ENCODE data around the gene FAF1.
"Not testable (repeated sequence)": the region's sequence is repeated elsewhere in the genome, so short reads cannot be mapped to it uniquely, and the experiment has no call there.

The FAF1 gene

DNA sequence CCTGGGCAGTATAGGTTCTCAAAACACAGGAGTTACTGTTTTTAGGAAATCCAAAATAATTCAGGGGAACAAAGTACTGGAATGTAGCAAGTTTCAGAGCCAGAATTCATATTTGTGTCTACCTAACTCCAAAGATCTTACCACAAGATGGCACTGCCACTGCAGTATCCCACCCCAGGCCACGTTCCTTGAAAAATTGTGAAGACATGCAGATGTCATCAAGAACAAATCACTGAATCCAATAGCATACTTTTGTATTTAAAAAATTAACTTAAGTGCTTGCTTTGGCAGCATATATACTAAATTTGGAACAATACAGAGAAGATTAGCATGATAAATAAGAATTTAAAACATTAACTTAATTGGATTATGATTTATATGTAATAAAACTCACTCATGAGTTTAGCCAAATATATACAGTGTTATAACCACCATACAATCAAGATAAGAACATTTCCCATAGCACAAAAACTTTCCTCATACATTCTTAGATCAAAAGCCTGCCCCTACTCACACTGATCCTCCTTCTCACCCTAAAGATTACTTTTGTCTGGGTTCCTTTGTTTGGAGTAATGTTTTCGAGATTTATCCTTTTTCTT lies 209.9 kb downstream of the FAF1 start:
- DNase-seq: peak; percentile 36

DNA sequence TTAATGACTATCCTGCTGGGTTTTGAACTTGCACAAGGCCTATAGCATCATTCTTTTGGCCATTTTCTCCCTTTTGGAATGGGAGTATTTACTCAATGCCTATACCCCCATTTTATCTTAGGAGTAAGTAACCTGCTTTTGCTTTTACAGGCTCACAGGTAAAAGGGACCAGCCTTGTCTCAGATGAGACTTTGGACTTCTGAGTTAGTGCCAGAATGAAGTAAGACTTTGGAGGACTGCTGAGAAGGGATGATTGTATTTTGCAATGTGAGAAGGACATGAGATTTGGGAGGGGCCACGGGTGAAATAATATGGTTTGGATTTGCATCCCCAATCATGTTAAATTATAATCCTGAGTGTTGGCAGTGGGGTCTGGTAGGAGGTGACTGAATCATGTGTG lies 212.7 kb downstream of the FAF1 start:
- DNase-seq: no peak

DNA sequence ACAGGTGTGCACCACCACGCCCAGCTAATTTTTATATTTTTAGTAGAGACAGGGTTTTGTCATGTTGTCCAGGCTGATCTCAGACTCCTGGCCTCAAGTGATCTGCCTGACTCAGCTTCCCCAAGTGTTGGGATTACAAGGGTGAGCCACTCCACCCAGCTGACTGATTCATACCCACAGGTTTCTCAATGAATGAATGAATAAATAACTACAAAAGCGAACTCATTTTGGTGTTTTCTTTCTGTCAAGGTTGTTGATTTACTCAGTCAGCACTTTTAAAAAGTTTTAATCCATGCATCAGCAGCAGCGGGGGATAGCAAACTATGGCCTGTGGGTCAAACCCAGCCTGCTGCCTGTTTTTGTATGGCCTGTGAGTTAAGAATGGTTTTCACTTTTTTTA lies 217.5 kb downstream of the FAF1 start:
- DNase-seq: peak; percentile 17

DNA sequence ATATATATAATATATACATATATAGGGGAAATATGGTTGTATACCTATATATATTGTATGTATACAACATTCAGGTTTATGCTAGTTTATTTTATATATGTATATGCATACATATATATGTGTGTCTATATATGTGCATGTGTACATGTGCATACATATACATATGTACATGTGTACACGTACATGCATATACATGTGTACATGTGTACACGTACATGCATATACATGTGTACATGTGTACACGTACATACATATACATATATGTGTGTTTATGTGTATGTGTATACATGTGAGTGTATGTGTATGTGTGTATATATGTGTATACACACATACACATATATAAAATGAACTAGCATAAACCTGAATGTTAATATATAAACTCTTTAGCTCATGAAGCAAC lies 220.9 kb downstream of the FAF1 start:
- DNase-seq: no peak

DNA sequence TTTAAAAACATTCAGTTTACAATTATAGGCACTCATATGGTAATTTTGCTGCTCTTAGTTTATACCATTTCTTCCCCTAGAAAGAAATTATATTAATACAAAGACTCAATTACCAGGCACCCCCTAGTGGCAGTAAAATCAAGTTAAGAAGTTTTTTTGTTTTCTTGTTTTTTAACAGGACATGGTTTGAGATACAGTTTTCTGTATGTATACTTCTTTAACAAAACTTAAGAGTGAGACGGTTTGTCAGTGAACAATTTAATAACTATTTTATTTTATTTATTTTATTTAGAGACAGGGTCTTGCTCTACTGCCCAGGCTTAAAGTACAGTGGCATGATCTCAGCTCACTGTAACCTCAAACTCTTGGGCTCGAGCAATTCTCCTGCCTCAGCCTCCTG lies 224.6 kb downstream of the FAF1 start:
- peak; percentile 32 for DNase-seq

DNA sequence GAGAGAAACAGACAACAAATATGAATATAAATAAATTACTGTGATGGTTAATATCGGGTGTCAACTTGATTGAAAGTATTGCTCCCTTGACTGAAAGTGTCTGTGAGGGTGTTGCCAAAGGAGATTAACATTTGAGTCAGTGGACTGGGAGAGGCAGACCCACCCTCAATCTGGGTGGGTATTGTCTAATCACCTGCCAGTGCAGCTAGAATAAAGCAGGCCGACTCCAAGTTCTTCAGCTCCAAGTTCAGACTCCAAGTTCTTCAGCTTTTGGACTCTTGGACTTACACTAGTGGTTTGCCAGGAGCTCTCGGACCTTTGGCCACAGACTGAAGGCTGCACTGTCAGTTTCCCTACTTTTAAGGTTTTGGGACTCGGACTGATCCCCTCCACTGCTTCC lies 232.5 kb downstream of the FAF1 start:
- not testable (repeated sequence) for DNase-seq

DNA sequence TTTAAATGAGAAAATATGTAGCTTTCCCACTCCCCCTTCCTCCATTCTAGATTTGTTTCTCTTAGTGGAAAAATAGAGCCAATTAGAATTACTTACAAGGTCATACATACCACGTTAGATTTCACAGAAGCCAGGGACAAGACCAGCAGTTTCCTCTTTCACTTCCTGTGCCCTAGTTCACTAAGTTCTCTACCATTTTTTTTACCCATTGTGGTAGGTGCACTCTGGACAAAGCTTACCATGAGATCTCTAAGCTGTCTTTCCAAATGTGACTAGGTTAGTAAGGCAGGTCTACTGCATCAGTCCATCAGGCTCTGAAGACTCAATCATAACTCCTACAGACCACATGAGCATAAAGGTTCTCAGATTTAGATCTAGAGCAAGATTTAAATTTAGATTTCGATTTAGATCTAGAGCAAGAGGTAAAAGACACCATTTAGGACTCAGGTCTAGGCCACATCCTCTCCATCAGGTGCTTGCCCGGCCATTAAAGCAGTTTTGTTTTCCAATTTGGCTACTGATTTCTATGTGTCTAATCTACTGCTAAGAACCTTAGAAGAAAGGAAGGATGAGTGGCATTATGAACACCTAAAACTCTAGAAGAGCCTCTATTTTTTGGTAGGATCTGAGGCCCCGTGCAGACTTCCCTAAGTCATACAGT lies 235.3 kb downstream of the FAF1 start:
- DNase-seq: no peak

DNA sequence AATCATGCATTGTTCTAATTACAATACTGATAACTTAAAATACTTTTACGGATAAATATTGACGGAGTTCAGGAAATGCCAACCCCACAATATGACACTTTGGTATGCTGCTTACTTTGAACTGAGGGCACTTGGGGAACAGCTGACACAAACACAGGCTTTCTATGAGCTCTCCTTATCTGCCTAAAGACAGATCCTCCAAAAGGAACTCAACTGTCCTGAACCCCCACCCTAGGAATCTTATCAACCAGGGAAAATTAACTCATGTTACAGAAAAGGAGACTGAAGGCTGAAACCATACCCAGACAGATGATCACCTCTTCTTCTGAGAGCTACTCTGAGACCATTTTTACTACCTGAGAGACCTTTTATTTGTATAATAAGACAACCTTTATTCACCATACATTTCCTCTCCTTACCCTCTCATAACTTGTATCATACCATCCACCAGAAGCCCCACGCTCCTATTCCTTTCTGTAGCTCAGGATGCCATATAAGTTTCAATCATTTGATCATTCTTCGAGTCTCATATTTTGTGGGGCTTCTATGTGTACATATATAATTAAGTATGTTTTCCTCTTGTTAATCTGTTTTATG lies 239.5 kb downstream of the FAF1 start:
- no peak for DNase-seq

DNA sequence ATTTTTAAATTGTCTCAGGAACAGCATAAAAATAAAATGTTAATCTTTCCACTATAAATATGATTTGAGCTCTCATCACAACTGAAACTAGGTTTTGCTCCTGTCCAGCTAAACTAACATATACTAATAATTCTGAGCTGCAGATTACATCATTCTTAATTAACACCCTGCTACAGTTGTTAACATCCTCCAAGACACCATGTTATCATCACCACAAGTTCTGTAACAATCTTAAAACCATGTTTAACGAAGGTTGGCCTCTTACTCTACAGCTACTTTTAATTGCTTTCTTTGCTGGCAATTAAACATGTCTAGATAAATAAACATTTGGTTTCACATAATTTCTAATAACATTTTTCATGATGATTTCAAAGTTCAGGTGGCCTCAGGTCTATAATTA lies 240.9 kb downstream of the FAF1 start:
- no peak for DNase-seq

DNA sequence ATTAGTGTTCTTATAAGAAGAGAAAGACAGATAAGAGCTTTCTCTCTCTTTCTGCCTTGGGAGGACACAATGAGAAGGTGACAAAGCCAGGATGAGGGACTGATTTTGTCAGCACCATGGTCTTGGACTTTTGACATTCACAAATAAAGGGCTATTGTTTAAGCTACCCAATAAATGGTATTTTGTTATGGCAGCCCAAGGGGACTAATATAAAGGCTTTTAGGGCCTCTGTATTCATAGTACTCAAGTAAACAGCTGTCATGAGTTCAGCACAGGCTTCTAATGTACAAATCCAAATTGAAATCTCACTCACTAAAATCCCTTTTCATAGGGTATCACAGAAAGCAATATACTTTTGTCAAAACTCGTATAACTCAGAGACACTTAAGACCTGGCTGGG lies 242.7 kb downstream of the FAF1 start:
- DNase-seq: no peak

DNA sequence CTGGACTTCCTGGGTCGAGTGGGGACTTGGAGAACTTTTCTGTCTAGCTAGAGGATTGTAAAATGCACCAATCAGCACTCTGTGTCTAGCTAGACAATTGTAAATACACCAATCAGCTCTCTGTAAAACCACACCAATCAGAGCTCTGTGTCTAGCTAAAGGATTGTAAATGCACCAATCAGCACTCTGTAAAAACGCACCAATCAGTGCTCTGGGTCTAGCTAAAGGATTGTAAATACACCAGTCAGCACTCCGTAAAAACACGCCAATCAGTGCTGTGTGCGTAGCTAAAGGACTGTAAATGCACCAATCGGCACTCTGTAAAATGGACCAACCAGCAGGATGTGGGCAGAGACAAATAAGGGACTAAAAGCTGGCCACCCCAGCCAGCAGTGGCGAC lies 243.6 kb downstream of the FAF1 start:
- not testable (repeated sequence) for DNase-seq

DNA sequence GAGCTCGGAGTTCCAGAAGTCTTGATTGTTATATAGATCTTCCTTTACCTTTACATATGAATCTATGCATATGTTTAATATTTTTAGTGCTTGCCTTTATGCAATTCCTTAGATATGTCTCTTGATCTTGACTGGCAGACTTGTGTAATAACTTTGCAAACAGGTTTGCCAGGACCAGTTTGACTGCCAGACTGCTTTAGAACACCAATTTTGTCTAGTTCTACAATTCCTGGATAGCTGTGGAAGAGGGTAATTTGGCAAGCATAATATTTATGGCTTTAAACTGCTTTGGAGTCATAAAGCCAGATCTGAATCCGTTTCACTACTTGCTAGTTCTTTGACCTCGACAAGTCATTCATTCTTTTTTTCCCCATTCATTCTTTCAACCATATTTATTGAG lies 250.0 kb downstream of the FAF1 start:
- no peak for DNase-seq

DNA sequence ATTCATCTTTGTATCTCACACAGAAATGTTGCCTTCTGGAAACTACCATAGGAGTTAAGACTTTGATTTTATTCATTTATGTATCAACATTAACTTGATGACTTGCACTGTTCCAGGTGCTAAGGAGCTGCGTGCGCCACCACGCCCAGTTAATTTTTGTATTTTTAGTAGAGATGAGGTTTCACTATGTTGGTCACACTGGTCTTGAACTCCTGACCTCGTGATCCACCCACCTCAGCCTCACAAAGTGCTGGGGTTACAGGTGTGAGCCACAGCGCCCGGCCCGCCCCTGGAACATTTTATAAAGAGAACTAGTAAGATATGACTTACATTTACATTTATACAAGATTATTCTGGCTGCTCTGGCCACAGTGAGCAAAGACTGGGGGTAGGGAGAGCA lies 252.2 kb downstream of the FAF1 start:
- no peak for DNase-seq

DNA sequence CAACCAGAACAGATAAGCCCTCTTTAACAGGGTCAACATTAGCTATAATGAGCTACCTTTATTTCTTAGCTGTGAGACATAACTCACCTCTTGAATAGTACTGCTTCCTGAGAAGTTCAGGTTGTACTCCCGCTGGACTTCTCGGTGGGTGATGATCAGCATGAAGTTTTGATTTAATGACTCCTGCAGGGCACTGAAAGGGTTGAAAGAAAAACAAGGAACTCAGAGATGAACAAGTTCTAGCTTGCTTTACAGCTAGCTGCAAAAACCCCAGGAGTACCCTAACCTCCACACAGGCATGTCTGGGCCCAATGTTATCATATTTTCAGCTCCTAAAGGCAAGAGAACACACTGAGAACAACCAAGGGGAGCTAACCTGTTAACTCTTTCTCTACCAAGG lies 254.4 kb downstream of the FAF1 start:
- no peak for DNase-seq

DNA sequence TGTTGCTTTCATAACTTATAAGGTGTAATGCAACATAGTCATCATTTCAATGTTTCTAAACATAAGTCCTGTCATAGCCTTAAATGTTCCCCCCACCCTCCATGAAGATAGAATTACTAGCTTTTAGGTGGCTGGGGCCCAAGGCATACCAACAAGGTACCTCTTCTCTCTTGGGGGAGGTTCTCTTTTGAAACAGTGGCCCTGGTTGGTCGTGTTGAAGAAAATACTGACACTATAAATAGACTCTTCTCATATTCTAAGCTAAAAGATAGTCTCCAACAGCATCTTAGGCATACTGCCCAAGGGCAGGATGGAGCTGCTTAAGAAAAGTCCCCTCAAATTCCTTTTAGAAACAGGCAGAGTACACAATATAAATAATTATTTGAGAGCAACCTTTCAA lies 255.0 kb downstream of the FAF1 start:
- no peak for DNase-seq

DNA sequence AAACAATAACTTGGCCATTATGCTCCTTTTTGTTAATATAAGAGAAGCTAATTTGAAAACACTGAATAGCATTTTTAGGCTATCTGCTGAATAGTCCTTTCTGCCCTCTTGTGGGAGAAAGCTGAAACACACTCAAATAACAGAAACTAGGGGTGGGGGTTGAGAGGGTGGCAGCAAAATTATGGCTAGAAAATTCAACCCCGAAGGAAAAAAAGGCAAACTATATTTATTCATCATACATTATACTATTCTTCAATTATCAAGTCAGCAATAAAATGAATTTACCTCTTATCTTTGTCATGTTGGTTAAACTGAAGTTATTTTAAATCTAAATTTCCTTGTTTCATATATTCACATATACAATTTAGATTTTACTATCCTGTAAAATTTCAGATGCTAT lies 255.9 kb downstream of the FAF1 start:
- peak; percentile 26 for DNase-seq

DNA sequence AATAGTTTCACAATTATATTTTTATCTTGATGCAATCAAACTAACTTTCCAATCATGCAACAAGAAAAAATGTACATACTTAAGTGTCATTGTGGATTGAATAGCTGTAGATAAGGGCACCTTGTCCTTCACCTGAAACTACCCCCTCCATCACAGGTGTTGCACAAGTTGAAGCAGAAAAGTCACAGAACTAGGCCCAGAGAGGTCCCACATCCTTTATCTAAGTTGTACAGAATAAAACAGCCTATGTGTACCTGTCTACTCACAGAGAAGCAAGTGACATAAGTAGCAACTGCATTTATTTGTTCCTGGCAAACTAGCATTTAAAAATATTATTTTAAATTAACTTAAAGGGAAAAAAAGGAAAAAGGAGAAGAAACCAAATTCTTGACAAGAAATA lies 256.8 kb downstream of the FAF1 start:
- DNase-seq: no peak

DNA sequence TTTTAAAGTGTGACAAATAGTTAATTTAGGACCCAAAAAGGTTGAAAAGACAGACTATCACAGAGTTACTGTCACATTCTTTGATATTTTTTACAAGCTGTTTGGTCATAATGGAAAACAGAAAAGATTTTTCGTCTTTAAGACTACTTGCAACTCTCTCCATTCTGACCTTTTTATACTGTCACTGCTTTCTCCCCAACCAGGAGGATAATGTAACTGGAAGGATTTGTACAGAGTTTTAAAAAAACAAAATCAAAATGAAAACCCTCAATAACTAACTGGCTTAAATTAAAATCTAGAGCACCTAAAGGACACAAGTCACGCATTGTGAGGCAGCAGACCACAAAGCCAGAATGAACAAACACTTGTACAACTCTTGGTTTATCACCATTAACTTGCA lies 257.7 kb downstream of the FAF1 start:
- DNase-seq: no peak

DNA sequence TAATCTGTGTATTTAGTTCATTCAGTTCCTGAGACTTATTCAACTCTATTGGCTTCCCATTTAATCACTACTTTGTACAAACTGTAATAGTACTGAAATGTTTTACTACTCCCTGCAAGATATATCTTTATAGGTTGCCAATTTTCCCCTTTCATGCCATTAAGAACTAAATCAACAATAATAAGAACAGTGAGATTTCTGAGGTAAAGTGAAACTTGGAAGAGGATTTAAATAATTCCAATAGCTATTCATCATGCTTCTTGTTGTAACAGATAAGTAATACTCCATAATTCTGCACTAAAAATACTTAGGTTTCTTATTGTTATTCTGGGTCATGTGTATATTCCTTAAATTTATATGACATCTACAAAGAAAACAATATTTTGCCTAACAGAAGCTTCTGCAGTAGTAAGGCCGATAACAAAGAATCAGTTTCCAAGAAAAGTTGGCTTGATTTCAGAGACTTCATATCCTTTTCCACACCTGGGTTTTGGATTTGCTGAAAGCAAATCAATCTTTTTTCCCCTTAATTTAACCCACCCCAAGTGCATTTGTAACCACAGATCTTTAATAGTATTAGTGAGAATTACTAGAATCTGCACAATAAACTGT lies 258.3 kb downstream of the FAF1 start:
- DNase-seq: no peak

DNA sequence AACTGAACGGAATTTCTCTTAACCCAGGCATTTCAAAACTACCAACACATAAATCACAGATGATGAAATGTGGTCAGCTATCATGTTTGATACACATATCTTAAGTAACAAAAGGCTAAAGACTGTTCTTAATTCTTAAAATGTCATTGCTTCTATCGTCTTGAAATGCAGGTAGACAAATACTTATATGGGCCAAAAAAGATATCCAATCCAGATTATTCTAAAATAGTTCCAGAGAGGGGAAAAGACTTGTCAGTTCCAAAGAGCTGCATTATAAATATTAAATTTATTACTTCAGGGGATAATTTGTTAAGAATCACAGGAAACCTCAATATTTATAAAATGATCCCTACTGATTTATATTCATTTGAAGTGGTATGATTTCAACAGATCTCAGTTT lies 259.4 kb downstream of the FAF1 start:
- no peak for DNase-seq

DNA sequence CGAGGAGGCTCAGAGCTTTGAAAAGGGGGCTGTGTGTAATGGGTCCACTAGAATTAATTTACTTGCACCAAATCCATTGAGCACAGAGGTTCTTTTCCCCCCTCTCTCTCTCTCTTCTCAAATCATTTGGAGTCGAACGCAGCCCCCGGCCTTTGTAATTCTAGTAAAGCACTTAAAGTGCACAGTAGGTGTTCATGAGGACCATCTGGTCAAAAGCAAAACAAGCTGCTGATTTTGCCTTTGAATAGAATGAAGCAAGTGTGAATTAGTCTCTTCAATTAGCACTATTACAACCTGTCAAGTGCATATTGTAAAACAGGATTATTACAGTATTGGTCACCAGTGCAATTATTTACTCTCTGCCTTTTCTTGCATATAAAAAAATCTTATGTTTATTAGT lies 259.9 kb downstream of the FAF1 start:
- DNase-seq: no peak

DNA sequence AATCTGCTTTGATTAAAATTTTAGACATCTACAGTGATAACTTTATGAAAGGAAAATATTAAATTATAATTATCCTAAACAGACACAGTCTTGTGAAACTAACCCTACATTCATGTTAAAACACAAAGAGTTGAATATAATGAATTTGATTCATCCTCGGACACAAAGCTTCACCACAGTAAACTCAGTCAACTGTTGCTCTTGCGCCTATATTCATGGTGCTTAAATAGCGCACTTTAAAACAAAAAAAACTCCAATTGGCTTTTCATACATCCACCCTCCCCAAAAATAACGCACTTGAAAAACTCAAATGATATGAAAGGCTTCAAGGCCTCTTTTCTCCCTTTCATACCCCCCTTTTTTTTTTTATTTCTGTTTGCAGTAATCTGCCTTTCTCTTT lies 260.3 kb downstream of the FAF1 start:
- DNase-seq: no peak

DNA sequence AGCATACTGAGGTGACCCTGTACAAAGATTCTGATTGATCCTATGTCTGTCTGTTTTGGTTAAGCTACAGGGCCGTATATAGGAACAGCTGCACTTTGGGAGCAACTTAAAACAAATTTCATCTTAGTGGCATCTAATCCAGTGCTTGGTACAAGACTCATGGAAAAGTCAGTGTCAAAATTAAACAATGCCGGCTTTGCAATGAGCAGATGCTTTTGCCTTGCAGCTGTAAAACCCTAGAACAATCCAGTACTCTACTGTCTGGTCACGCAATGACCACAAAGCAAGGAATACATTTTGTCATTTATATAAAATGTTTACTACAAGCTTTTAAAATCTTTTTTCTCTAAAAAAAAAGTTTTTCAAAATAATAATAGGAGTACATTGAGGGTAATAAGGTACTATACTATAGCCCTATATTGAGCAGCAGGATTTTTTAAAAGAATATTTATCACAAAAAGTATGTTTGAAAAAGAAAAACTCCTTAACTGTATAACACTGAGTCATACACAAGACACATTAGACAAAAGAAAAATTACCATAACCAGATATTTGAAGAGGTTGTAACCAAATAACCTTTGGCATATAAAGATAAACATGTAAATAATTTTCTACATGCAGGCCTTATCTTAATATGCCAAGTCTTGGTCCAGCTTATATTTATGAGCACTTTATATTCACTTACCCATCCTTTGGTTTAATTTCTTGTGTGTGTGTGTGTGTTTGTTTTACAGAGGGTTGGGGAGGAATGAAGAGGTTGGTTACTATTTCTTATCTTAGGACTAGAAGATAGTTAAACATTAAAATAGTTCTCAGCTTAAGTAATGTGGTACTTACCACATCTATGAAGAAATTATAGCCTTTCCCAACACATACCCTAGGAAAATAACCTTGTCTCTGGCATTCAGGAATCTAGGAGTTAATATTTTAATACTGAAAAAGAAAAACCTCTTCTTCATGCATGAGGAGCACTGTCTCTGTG lies 262.3 kb downstream of the FAF1 start:
- no peak for DNase-seq

Data from HCEC 1CT (cell line).